Hippocampal formation (tissue), 2 donors: ENCODE data around the gene NBAS.
"Not testable (repeated sequence)": the region's sequence is repeated elsewhere in the genome, so short reads cannot be mapped to it uniquely, and the experiment has no call there.

Source experiments
- DNase-seq, 2 donors: peaks; one replicate each; lab custom pipeline; 2025; lab: John Stamatoyannopoulos, UW

The NBAS gene

DNA sequence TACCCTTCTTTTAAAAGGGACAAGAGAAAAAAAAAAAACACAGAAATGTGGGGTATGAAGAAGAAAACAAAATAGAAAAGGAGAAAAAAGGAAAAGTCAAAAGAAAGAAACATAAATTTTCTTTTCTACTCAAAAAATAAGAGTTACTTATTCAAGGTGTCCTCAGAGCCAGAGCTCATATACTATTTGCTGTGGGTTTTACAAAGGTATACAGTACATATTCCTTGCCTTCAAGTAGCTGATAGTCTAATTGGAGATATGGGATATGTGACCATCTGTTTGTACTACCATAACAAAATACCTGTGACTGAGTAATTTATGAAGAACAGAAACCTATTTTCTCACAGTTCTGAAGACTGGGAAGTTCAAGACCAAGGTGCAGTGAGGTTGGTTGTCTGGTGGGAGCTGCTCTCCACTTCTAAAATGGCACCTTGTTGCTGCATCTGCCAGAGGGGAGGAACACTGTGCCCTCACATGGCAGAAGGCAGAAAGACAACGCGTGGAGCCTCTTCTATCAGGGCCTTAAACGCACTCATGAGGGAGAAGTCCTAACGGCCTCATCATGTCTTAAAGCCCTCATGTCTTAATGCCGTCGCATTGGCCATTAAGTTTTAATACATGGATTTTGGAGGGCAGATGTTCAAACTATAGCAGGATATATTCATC is 33.9 kb downstream of the NBAS start:
- DNase-seq, result no peak

DNA sequence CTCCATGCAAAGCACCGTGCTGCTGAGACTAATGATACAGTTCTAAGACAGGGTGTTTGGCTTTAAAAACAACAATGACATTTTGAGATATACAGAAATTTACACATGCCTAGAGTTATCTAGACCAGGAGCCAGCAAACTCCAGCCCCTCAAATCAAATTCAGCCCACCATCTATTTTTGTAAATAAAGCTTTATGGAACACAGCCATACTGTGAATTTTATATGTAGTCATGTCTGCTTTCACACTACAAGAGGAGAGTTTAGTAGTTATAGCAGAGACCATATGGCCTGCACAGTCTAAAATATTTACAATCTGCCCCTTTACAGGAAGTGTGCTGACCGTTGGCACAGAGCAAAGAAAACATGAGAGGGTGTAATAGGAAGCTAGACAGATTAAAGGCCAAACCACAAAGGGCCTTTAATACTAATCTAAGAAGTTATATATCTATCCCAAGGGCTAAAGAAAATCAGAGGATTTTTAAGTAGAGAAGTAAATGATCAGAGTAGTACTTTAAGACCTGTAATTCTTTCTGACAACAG is 39.4 kb downstream of the NBAS start:
- DNase-seq, result no peak

DNA sequence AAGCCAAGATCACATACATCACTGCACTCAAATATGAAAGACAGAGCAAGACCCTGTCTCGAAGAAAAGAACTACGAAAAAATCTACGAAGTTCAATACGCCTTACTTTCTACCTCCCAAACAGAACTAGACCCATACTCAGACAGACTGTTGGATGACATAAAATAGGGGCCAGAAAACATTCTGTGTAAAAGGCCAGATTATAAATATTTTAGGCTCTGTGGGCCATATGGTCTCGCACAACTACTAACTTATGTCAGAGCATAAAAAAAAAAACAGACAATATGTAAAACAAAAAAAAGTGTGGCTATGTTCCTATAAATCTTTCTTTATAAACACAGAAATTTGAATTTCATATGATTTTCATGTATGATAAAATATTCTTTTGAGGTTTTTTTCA is 40.8 kb downstream of the NBAS start:
- DNase-seq, result no peak

DNA sequence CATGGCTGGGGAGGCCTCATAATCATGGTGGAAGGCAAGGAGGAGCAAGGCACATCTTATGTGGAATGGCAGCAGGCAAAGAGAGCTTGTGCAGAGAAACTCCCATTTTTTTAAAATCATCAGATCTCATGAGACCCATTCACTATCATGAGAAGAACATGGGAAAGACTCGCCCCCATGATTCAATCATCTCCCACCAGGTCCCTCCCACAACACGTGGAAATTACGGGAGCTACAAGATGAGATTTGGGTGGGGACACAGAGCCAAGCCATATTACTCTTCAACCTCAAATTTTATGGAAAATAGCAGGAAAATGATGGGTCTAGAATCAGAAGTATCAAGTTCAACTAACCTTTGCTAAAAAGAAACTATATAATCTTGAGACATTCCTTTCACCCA is 42.4 kb downstream of the NBAS start:
- not testable (repeated sequence) for DNase-seq

DNA sequence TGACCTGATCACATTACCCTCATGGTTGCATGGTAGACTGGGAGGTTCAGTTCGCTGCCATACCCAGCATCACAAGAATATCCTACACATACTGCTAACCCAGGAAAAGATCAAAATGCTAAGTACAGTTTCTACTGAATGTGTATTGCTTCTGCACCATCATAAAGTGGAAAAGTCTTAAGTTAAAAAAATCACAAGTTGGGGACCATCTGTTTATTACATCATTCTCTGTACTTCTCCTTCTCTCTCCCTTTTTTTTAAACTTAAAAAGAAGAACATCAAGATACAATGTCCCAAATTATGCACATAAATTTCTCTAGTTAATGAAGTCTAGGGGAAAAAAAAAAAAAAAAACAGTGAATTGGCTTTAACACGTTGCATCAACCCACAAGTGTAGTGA is 43.3 kb downstream of the NBAS start:
- peak in 1 of 2 donors; percentile 6 for DNase-seq

DNA sequence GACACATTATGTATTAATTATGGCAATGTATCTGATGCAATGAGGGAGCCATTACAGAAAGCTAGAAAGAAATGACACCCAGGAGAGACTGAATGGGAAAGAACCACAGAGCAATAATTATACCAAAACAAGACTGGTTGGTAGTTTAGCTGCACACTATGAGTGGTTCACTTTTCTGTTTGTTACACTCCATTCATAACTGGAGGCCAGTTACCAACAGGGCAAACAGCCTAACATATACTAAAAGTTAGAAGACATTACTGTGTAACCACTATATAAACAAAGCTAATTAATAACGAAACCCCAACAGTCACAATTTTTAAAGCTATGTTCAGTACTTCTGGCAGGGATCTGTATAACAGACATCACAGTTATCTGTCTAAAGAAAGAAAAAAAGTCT is 49.4 kb downstream of the NBAS start:
- DNase-seq, result no peak

DNA sequence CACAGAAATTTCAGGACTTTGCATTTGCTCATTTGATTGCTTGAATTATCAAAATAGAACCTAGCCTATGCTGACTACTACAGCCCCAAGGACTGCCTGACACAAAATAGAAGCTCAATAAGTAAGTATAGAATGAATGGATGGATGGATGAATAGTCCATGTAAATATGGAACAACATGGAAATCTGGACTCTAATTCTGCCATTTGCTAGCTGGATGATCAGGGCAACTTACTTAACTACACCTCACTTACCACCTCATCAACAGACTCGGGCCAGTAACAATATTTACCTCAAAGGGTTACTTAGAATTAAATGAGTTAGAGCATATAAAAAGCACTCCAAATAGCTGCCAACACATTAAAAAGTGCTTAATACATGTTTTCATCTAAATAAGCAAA is 50.6 kb downstream of the NBAS start:
- DNase-seq, result no peak

DNA sequence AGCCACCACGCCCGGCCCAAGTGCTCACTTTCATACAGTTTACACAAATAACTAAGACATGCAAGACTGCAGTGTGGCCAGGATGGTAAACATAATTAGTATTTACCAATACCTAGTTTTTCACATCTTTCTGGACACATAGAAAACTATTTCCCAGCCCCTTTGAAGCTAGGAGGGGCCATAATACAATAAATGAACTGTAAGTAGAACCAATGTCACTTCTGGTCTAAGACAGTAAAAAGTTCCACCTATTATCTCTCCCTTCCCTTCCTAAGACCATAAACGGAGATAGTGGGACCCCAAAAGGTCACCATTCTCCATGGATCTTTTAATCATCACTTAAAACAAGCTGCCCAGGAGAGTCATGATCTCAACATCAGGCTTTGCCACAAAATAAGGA is 51.0 kb downstream of the NBAS start:
- DNase-seq, result no peak

DNA sequence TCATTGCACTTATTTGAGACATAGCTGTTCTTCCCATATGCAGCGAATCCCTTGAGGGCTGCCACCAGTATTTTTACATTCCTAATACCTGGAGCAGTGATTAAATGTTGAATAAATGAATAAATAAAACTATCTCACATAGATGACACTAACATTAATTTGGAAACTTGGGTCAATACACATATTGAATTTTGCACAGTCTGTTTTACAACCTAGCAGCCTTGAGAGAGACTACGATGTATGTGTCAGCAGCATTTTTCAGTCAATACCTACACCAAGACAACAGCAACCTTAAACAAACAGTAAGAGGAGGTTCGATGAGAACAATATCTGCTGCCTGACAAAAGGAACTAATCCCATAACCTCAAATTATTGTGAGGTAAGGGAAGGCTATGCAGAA is 53.4 kb downstream of the NBAS start:
- DNase-seq, result no peak

DNA sequence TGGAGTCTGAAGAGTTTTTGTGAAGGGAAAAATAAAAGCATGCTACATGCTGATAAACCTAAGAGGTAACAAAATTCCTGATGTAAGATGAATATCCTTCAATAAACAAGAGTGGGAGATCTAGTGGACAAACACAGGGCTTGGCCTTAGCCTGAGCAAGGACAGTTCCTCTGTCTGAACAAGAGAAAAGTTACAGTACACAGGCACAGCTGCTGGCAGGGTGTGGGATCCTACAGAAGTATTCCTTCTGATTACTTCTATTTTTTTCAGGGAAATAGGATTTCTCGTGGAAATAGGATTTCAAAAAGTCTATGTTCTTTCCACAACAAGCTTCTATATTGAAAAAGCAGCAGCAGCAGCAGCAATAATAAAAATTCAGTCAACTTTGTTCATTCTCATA is 54.1 kb downstream of the NBAS start:
- no peak for DNase-seq

DNA sequence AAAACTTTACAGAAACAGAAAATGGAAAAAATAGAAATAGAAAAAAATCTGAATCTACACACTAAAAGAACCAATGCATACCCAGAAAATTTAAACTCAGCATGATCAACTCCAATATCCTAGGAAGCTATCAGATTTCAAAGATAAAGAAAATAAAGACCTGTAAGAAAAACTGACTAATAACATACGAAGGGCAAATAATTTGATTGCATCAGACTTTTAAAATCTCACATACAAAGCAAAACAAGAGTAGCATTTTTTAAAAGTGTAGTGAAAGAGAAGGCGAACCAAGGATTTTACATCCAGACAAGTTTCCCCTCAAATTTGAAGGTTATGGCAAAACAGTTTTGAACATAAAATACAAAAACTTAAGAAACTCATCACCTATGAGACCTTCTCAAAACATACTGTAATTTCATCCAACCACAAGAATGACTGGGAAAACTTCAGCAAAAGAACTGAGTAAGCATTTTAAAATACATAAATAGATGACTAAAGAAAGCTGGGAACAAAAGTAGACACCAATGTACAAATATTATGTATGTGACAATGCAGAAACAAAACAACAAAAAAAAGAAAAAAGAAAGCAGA is 54.8 kb downstream of the NBAS start:
- DNase-seq, result no peak

DNA sequence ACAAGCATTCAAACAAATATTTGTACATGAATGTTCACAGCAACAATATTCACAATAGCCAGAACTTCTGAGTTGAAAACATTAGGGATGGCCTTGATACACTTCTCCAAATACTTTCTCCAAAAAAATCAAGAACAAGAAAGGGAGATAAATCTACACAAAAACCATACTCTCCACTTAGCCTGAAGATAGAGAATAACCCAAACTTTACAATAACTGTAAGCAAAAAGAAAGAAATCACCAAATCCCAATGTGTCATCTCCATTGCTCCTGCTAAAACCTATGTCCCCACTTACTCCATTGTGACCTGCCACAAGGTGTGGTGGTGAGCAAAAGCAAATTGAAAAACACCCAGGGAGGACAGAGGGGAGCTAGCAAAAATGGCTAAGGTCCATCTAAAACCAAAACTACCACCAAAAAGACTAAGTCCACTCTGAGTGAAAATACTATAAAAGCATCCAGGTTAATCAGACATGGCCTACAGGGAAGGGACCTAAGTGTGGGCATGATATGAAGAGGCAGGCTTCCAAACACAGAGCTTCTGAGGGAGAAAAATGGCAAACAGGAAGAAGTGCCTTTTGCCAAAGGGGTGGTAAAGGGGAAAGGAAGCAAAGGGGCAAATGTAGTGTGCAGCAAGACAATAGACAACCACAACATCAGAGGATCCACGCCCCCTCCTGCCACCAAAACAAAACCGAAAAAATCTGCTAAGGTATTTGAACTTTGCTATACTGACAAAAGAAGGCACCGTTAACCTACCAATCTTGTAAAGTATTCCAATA is 56.1 kb downstream of the NBAS start:
- DNase-seq, result no peak

DNA sequence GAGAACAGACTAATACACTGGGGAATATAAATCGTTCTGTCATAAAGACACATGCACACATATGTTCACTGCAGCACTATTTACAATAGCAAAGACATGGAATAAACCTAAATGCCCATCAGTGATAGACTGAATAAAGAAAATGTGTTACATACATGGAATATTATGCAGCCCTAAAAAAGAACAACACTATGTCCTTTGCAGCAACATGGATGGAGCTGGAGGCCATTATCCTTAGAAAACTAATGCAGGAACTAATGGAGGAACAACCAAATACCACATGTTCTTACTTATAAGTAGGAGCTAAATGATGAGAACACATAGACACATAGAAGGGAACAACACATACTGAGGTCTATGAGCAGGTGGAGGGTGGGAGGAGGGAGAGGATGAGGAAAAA is 61.9 kb downstream of the NBAS start:
- DNase-seq, result not testable (repeated sequence)

DNA sequence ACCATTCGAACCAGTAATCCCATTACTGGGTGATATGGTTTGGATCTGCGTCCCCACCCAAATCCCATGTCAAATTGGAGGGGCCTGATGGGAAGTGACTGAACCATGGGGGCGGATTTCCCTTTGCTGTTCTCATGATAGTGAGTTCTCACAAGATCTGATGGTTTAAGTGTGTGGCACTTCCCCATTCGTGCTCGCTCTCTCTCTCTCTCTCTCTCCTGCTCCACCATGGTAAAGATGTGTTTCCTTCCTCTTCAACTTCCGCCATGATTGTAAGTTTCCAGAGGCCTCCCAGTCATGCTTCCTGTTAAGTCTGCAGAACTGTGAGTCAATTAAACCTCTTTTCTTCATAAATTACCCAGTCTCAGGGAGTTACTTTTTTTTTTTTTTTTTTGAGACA is 62.6 kb downstream of the NBAS start:
- DNase-seq, result no peak

DNA sequence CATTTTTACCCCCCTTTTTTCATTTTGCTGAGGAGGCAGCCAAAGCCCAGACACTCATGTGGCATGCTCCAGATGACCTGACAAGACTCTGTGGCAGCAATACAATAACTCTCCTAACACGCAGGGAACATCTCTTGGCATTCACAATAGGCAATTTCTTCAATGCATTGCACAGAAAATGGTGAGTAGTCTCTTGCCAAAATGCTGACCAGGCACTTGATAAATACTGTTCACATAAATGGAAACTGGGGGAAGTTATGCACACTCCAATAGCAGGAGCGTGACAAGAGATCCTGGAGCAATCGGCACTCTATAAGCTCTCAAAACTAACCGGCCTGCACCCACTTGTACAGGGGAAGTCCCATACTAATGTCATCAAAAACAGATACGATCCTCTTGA is 66.3 kb downstream of the NBAS start:
- no peak for DNase-seq

DNA sequence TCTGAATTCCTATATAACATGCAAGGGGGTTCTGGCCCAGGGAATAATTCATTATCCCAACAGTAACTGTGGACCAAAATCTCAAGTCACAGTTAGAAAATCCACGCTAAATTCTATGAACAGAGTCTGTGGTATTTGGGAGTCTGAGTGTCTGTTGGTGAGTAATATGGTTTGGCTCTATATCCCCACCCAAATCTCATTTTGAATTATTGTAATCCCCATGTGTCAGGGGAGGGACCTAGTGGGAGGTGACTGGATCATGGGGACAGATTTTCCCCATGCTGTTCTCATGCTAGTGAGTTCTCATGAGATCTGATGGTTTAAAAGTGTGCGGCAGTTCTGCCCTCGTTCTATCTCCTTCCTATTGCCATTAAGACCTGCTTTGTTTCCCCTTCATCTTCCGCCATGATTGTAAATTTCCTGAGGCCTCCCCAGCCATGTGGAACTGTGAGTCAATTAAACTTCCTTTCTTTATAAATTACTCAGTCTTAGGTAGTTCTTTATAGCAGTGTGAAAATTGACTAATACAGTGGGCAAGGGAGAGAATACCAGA is 68.3 kb downstream of the NBAS start:
- DNase-seq, result no peak

DNA sequence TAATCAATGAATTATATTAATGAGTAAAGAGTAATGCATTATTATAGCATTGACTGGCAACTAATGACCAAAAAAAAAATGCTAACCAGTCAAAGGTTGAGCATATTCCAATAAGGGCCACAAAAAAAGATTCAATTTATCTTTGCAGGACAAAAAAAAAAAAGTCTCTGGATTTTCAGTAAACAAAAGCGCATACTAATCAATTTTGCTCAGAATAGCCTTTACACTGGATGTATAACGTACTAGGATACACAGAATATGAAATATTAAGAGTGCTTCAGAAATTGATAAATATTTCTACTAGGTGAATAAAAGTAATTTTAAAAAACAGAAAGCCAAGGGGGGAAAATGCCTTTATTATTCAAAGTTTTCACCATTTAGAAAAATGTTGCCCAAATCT is 74.4 kb downstream of the NBAS start:
- DNase-seq, result no peak

DNA sequence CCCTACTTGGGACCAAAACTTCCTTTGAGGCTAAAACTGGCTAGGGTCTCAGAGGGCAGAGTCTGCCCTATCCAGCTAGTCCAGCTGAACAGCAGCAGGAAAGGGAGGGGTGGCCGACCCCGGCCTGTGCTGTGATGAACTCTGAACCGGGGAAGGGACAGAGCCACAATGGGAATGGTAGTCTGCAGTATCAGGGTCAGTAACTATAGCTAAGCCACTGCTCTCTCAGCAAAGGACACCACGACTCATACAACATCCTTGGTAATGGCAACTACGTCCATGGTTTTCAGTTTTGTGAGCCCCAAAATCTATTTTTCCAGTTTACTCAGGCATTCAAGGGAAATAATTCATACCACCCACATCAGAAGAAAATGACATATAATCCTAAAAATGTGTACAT is 75.2 kb downstream of the NBAS start:
- DNase-seq, result no peak

DNA sequence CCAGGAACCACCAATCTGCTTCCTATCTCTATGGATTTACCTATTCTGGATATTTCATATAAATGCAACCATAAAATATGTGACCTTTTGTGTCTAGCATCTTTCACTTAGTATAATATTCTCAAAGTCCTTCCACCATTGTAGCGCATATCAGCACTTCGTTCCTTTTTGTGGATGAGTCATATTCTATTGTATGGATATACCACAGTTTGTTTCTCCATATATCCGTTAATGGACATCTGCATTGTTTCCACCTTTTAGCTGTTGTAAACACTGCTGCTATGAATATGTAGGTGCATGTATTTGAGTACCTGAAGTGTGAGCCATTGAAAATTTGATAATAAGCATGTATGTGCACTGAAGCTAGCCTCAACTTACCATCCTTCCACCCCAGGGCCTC is 80.1 kb downstream of the NBAS start:
- no peak for DNase-seq

DNA sequence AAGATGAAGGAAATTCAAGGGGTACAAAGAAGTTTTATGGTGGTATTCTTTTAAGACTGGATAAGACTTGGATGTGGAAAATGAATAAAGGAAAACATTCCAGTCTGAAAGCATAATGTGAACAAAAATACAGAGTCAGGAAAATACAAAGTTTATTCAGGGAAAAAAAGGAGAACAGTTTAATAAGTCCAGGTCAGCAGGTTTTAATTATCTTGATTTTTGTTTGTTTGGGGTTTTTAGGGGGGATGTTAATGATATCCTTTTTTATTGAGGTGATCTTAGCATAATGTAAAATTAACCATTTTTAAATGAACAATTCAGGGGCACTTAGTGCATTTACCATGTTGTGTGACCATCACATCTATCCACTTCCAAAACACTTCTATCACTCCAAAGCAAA is 80.6 kb downstream of the NBAS start:
- no peak for DNase-seq

DNA sequence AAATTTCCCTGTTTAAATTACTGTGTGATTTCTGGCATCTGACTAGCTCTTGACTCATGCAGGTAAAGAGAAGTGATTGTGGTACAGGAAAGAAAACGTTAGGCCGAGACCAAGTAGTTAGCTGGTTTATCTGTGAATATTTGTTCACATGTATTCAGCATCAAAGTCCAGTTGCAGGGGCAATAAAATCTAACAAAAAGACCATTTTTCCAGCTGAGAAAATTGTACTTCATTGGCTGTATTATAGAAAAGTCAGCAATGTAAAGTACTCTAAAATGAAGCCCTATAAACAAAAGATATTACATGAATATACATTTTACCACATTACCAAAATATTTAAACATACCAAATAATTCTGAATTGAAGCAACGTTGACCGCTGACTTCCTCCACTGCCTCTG is 88.3 kb downstream of the NBAS start:
- no peak for DNase-seq

DNA sequence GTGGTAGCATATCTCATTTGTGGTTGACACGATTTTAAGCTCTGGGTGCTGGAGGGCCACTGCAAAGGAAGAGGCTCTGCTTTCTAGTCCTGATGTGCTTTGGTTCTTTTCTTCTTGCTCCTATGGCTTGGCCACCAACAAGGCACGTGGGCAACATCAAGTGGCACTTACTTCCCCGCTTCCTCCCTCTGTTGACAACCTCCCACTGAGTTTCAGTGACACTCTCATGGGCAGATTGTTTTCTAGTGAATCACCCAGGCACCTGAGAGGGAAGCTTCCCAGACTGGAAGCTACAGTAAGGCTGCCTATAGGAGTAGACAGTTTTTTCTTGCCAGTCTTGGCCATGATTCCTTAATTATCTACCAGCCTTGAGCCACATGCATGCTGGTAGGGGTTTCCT is 89.0 kb downstream of the NBAS start:
- DNase-seq, result no peak

DNA sequence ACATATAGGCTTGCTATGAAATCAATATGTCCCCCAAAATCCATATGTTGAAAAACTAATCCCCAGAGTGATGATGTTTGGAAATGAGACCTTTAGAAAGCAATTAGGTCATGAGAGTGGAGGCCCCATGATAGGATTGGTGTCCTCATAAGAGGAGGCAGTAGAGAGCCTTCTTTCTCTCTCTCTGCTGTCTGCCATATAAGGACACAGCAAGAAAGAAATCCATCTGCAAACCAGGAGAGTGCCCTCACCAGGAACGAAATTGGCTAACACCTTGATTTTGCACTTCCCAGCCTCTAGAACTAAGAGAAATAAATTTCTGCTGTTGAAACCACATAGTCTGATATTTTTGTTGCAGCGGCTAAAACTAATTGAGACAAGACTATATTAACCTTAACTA is 89.5 kb downstream of the NBAS start:
- DNase-seq, result no peak
